Astrocyte of the spinal cord (primary cell): ENCODE results near the gene GRB7.

ENCODE experiments used
- DNase-seq: peaks from one replicate; pipeline ENCODE4 v3.0.0; 2011; ENCODE audit warnings: low read depth, low spot score
- H3K4me3 ChIP-seq: 2 replicates; pipeline ENCODE4 v1.5.1; 2011; ENCODE audit warnings: low read depth, mild to moderate bottlenecking, low read length, moderate library complexity
- CTCF ChIP-seq: IDR thresholded peaks from 2 replicates; pipeline ENCODE4 v1.5.1; 2012; ENCODE audit warnings: low read depth, mild to moderate bottlenecking, low read length, inconsistent platforms
- in situ Hi-C: cut with HindIII; loops from 2 replicates; pipeline ENCODE4 v1.10.0; 2017; ENCODE audit warnings: low sequenced_read_pairs

The GRB7 gene

GRCh38 chr17:39716073-39716818, 21.5 kb upstream of the GRB7 start:
- no peak for DNase-seq
- TF ChIP-seq CTCF, result no peak
- no peak overlapping the region for H3K4me3 ChIP-seq
- in situ Hi-C loops, result no loop called here

DNA sequence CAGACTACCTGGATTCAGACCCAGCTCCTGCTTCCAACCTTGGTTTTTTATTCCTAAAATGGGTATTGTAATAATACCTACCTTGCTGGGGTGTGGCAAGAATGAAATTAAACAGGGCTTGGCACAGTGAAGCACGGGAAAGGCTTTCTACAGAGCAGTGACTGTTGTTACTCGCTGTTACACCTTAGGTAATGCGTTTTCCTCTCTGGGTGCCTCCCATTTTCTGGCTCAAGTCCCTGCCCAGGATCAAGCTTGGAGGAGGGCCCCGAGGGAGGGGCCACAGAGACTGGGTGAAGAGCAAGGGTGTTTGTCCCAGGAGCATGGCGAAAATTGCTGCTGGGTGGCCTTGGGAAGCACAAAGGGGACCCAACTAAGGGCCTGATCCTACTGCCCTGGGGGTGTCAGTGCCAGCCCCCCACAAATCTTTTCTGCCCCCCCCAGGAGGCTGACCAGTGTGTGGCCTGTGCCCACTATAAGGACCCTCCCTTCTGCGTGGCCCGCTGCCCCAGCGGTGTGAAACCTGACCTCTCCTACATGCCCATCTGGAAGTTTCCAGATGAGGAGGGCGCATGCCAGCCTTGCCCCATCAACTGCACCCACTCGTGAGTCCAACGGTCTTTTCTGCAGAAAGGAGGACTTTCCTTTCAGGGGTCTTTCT, 20.7 kb upstream of the GRB7 start:
- H3K4me3 ChIP-seq, result no peak overlapping the region
- no peak for TF ChIP-seq CTCF
- in situ Hi-C loops, result no loop called here

DNA sequence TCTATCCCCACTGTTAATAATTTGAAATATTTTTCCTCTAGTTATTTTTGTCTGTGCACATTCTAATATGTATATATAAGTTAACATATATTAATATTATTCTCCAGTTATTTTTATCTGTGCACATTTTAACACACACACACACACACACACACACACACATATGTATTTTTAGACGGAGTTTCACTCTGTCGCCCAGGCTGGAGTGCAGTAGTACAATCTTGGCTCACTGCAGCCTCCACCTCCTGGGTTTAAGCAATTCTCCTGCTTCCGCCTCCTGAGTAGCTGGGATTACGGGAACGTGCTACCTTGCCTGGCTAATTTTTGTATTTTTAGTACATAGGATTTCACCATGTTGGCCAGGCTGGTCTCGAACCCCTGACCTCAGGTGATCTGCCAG, 20.1 kb upstream of the GRB7 start:
- in situ Hi-C loops, result no loop called here
- DNase-seq, result no peak
- H3K4me3 ChIP-seq, result no peak overlapping the region
- TF ChIP-seq CTCF, result no peak

More for the DNA sequence above, 20.7 kb upstream of the GRB7 start:
- DNase-seq, result no peak

DNA sequence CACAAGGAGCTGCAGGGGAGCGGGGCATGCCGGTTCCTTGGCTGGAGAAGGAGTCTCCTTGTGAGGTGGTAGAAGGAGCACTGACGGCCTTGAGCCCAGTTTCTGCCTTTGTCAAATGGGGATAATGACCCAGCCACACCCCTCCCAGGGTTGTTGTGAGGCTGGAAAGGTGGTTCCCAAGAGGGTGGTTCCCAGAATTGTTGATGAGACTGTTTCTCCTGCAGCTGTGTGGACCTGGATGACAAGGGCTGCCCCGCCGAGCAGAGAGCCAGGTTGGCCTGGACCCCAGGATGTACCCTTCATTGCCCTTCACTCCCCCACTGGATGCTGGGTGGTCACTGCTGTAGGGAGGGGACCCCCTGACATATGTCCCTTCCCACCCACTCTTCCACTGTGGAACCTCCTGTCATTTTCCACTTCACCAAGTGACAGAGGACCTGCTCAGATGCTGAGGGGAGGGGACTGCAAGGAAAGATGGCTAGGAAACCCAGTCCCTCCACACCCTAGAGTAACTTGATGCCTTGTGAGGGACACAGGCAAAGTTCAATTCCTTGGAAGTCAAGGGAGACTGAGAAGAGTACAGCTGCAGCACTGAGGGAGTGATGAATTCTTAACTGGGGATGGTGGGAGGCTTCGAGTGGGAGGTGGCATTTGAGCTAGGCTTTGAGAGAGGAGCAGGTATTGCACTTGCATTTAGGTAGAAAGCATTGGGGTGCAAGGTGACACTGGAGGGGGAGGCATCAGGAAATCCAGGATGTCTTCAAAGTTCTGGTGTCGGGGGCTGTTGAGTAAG, 18.0 kb upstream of the GRB7 start:
- DNase-seq, result no peak
- H3K4me3 ChIP-seq, result no peak overlapping the region
- no peak for TF ChIP-seq CTCF
- in situ Hi-C loops, result no loop called here

GRCh38 chr17:39722104-39722503, 15.6 kb upstream of the GRB7 start:
- in situ Hi-C loops, result no loop called here
- no peak for TF ChIP-seq CTCF
- no peak for DNase-seq
- H3K4me3 ChIP-seq, result no peak overlapping the region

GRCh38 chr17:39722965-39723848, 14.5 kb upstream of the GRB7 start:
- no peak for TF ChIP-seq CTCF
- no peak overlapping the region for H3K4me3 ChIP-seq
- DNase-seq, result no peak
- in situ Hi-C loops, result no loop called here
